Measurements from ENCODE around the gene PRKN.

The PRKN gene

GRCh38 chr6:161443848-161444247, 1283.7 kb downstream of the PRKN start:
- DNase-seq (ENCODE audit: low spot score) = no peak

GRCh38 chr6:161442420-161442819, 1285.1 kb downstream of the PRKN start:
- DNase-seq (ENCODE audit: low spot score) = no peak

GRCh38 chr6:161440299-161440698, 1287.3 kb downstream of the PRKN start:
- no peak for DNase-seq (ENCODE audit: low spot score)

- no peak for DNase-seq (ENCODE audit: low spot score)
Observed at GRCh38 chr6:161439093-161439492, 1288.5 kb downstream of the PRKN start.

GRCh38 chr6:161438430-161439030, 1289.0 kb downstream of the PRKN start:
- DNase-seq (ENCODE audit: low spot score) = no peak

GRCh38 chr6:161437851-161438250, 1289.7 kb downstream of the PRKN start:
- DNase-seq (ENCODE audit: low spot score) = no peak

GRCh38 chr6:161436106-161436876, 1291.3 kb downstream of the PRKN start:
- no peak for DNase-seq (ENCODE audit: low spot score)

GRCh38 chr6:161435748-161436070, 1291.9 kb downstream of the PRKN start:
- DNase-seq (ENCODE audit: low spot score) = no peak

GRCh38 chr6:161434921-161435747, 1292.4 kb downstream of the PRKN start:
- DNase-seq (ENCODE audit: low spot score) = no peak

GRCh38 chr6:161434350-161434749, 1293.2 kb downstream of the PRKN start:
- DNase-seq (ENCODE audit: low spot score) = no peak

- no peak for DNase-seq (ENCODE audit: low spot score)
Observed at GRCh38 chr6:161432546-161432945, 1295.0 kb downstream of the PRKN start.

GRCh38 chr6:161429921-161430490, 1297.6 kb downstream of the PRKN start:
- peak; percentile 12 for DNase-seq (ENCODE audit: low spot score)

GRCh38 chr6:161424421-161424820, 1303.1 kb downstream of the PRKN start:
- no peak for DNase-seq (ENCODE audit: low spot score)

GRCh38 chr6:161422710-161423680, 1304.6 kb downstream of the PRKN start:
- DNase-seq (ENCODE audit: low spot score) = no peak

- peak; percentile 76 for DNase-seq (ENCODE audit: low spot score)
Observed at GRCh38 chr6:161418463-161418945, 1309.1 kb downstream of the PRKN start.

GRCh38 chr6:161417717-161418462, 1309.7 kb downstream of the PRKN start:
- DNase-seq (ENCODE audit: low spot score) = no peak

GRCh38 chr6:161415302-161415855, 1312.2 kb downstream of the PRKN start:
- no peak for DNase-seq (ENCODE audit: low spot score)

- no peak for DNase-seq (ENCODE audit: low spot score)
Observed at GRCh38 chr6:161414707-161415106, 1312.9 kb downstream of the PRKN start.

- no peak for DNase-seq (ENCODE audit: low spot score)
Observed at GRCh38 chr6:161414180-161414579, 1313.4 kb downstream of the PRKN start.

- DNase-seq (ENCODE audit: low spot score) = no peak
Observed at GRCh38 chr6:161413355-161413771, 1314.2 kb downstream of the PRKN start.

All from NAMALWA (cell line).